ENCODE data around the gene SPAG9.

Gene SPAG9

DNA sequence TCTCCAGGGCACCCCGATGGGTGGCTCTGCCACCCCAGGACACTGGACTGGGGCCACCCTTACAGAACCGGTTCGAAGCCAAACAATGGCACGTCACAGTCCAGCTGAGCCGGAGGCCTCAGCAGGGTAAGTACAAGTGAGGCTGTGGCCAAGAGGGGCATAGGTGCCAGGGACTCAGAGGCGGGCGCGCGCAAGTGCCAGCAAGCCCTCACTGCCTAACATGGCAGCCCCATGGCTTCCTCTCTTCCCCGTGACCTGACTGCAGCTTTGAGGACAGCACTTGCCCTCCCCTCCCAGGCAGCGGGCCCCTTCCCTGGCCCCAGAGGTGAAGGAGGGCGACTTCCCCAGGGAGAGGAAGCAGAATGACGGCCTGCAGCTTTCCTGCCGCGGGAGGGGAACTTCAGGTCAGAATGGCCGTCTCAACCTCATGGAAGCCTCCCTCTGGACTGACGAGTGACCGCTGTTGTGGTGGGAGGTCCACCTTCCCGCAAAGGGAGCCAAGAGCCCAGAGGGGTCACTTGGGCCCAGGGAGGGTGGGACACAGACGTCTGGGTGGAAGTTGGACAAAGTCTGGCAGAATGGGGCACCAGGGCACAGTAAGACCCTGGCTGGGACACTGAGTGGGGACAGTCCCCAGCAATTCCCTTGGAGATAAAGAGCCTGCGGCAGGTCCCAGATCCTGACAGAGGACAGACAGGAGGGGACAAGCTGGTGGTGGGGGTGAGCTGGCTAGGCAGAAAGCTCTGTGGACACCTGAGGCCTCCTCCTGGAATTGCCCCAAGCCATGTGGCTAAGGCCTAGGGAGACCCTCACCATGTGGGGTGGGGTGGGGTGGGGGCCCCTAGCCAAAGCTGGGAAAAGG lies 202.4 kb downstream of the SPAG9 start:
- DNase-seq (ENCODE audit: low spot score): no peak

DNA sequence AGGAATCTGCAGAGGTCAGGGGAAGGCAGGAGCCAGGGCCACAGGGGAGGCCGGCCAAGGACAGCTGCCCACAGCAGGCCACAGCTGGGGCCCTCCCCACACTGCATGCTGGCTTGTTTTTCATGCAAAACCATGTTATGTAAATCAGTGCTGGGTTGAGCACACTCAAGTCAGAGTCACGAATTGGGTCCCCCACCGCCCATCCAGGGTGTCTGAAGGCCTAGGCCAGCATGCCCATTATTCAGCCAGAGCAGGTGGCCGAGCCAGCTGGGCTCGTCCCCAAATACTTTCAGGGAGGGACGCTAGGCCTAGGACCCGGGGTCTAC lies 203.3 kb downstream of the SPAG9 start:
- no peak for DNase-seq (ENCODE audit: low spot score)

DNA sequence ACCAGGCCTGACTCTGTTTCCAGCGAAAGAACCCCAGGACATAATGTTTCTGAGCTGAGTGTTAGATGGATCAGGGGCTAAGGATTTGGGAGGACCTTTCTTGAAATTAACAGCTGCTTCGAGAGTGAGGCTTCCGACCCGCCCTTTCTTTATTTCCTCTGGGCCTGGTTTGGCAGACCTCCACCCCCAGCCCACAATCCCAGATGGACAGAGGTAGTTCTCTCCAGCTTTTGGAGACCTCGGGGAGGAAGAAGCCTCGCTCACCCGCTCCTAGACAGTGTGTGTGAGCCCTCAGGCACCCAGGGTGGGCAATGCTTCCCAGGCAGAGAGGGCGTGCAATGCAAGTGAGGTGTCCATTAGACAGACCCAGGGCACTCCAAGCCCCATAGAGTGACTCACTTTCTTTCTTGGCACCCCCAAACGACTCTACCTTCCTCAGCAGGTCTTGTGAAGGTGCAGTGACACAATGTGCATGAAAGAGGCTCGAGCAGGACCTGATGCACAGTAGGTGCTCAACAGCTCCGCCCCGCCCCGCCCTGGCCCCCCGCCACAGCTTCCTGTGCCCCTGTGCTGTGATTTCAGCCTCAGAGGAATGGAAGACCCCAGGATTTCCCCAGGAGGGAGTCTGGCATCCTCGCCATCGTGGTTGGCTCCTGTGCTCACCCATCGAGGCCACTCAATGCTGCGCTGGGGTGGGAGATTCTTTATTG lies 203.8 kb downstream of the SPAG9 start:
- DNase-seq (ENCODE audit: low spot score): no peak

DNA sequence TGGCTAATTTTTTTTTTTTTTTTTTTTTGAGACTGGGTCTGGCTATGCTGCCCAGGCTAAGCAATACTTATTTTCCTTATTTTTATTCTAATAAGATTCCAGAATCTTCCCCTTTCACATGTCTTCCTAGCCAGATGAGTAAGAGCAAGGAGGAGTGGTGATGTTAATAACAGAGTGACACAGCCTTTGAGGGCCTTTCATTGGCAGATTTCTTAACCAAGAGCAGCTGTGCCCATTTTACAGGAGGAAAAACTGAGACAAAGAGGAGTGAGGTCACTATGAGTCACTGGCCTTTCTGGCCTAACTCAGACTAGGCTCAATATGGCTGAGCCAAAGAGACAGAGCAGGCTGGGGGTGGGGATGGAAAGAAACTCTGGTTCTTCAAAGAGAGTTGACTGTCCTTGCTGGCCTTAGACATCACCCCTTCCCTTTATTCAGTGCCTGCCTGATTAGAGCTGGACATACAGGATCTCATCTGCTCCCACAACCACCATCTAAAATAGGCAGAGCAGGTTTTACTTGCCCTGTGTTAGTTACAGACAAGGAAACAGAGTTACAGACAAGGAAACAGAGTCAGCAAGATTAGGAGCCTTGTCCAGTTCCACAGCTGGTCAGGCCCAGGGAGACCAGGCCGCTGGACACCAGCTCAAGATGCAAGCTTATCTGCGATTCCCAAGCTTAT lies 204.5 kb downstream of the SPAG9 start:
- no peak for DNase-seq (ENCODE audit: low spot score)

DNA sequence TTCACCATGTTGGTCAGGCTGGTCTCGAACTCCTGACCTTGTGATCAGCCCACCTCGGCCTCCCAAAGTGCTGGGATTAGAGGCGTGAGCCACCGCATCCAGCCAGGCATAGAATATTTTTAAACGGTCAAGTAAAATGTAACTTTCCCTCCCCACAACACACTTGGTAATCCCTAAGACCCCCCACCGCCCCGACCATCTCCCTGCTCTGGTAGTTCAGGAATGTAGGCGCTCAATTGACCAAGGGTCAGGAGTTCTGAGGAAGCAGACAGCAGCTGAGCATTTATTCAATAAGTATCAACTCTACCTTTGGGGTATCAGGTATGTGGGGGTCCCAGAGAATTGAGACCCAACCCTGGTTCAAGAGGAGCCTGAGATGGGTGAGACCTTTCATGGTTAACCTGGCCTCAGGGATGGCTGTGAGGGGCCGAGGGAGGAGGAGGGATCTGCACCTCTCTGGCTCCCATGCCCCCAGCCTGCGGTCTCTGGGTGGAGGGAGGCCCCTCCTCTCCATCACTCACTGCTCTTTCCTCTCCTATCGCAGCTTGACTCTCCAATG lies 206.1 kb downstream of the SPAG9 start:
- no peak for DNase-seq (ENCODE audit: low spot score)

DNA sequence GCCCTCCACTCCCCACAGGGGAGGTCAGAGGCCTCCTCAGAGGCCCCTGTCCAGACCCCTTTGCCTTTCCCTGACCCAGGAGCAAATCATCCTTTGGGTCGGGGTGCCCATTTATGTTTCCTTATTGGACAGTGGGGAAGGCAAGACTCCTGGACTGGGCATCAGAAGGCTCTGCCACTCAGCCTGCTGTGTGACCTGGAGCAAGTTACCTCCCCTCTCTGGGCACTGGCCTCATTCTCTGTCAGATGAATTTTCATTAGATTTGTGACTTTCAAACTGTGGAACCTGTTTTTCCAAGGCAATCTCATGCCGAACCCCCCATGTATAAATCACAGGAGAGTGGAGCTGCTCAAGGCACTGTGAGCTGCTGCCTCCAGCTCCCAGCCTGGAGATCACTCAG lies 207.5 kb downstream of the SPAG9 start:
- no peak for DNase-seq (ENCODE audit: low spot score)
